B cell (primary cell): Measurements from ENCODE around the gene KIAA0319L. TPM values are rescaled to one million over a fixed set of nuclear protein-coding genes. Genes with fewer than 3 reads are reported as not detected.
A peak's percentile ranks its signal among the peaks of the same experiment; 100 is the strongest.

Experiments used
- ATAC-seq: fragments of 200-7000 bp; cut with Tn5 transposase; one replicate; pipeline ENCODE4 v1.10.0; 2021; ENCODE audit warnings: low read depth, mild to moderate bottlenecking, moderate number of reproducible peaks, moderate library complexity
- CTCF ChIA-PET: fragments of 350-600 bp; sonication (Branson Sonifier 250); formaldehyde crosslinking; loops from one replicate; lab custom pipeline; 2021; ENCODE audit warnings: antibody characterized with exemption, inconsistent platforms; lab: Charles Lee
- POLR2A ChIA-PET: fragments of 350-600 bp; sonication (Branson Sonifier 250); formaldehyde crosslinking; loops from one replicate; lab custom pipeline; 2021; ENCODE audit warnings: antibody characterized with exemption; lab: Charles Lee
- DNase-seq: peaks from one replicate; pipeline ENCODE4 v3.0.0; 2013
- H2AFZ ChIP-seq: 2 replicates; pipeline ENCODE4 v1.6.1; 2012; ENCODE audit warnings: mild to moderate bottlenecking, low read depth, low read length; ENCODE audit not compliant: insufficient read depth, poor library complexity, severe bottlenecking
- H3K27ac ChIP-seq, 2 donors: 1 replicate in 1 of 2; 2 replicates in 1 of 2; pipeline ENCODE4 v1.5.1; 2012 to 2013; ENCODE audit warnings: low read length in 2 of 2, mild to moderate bottlenecking in 2 of 2, moderate library complexity in 1 of 2
- H3K27me3 ChIP-seq, 4 experiments: fragments of 200-600 bp in 1 of 4; sonication (generic) in 1 of 4; replicated peaks in 1 of 4; 1 replicate in 2 of 4; 2 replicates in 2 of 4; pipeline versions ENCODE4 v1.6.1 to v1.7.0; 2013 to 2016; ENCODE audit warnings: low read length in 3 of 4, mild to moderate bottlenecking in 2 of 4, mixed read lengths in 1 of 4, moderate library complexity in 1 of 4; ENCODE audit not compliant: insufficient read depth in 4 of 4, control insufficient read depth in 3 of 4; ENCODE audit errors: control extremely low read depth in 1 of 4
- H3K36me3 ChIP-seq, 2 experiments: replicated peaks in 1 of 2; 1 replicate in 1 of 2; 2 replicates in 1 of 2; pipeline versions ENCODE4 v1.6.1 to v1.7.1; 2013; ENCODE audit warnings: low read length in 1 of 2; ENCODE audit not compliant: insufficient read depth in 2 of 2, control insufficient read depth in 1 of 2; ENCODE audit errors: control extremely low read depth in 1 of 2, extremely low read depth in 1 of 2
- H3K4me1 ChIP-seq, 2 donors: fragments of 200-600 bp in 1 of 2; sonication (generic) in 1 of 2; 1 replicate in 1 of 2; 2 replicates in 1 of 2; pipeline versions ENCODE4 v1.5.1 to v1.6.1; 2013 to 2017; ENCODE audit warnings: low read length in 2 of 2; ENCODE audit not compliant: control insufficient read depth in 2 of 2, insufficient read depth in 2 of 2
- H3K4me2 ChIP-seq: replicated peaks from 2 replicates; pipeline ENCODE3; 2012; ENCODE audit warnings: mild to moderate bottlenecking, low read depth, low read length; ENCODE audit not compliant: poor library complexity, severe bottlenecking
- H3K4me3 ChIP-seq, 5 experiments: fragments of 200-600 bp in 1 of 5; sonication (generic) in 1 of 5; 1 replicate in 3 of 5; 2 replicates in 2 of 5; pipeline versions ENCODE4 v1.5.1 to v1.7.0; 2011 to 2016; ENCODE audit warnings: low read length in 4 of 5, mild to moderate bottlenecking in 4 of 5, low read depth in 2 of 5, control low read depth in 1 of 5, moderate library complexity in 1 of 5; ENCODE audit not compliant: insufficient read depth in 1 of 5; ENCODE audit errors: control extremely low read depth in 1 of 5, extremely low read depth in 1 of 5
- H3K79me2 ChIP-seq: fragments of 200-600 bp; sonication (generic); one replicate; pipeline ENCODE4 v1.6.0; 2016; ENCODE audit warnings: low read length; ENCODE audit not compliant: control insufficient read depth, insufficient read depth
- H3K9ac ChIP-seq: fragments of 200-600 bp; sonication (generic); 2 replicates; pipeline ENCODE4 v1.6.1; 2017; ENCODE audit warnings: mild to moderate bottlenecking, low read length, moderate library complexity
- H3K9me3 ChIP-seq, 3 donors: one replicate each; pipeline versions ENCODE4 v1.6.1 to v1.7.1; 2013; ENCODE audit warnings: low read length in 2 of 3; ENCODE audit not compliant: control insufficient read depth in 2 of 3, insufficient read depth in 1 of 3; ENCODE audit errors: control extremely low read depth in 1 of 3
- H4K20me1 ChIP-seq: 2 replicates; pipeline ENCODE4 v1.6.0; 2012; ENCODE audit warnings: mild to moderate bottlenecking, low read length; ENCODE audit not compliant: insufficient read depth, control insufficient read depth, poor library complexity, severe bottlenecking
- H3K27ac Mint-ChIP-seq: one replicate; pipeline ENCODE4 v1.8.0; 2021; ENCODE audit warnings: mixed read lengths
- H3K27me3 Mint-ChIP-seq: one replicate; pipeline ENCODE4 v1.8.0; 2021; ENCODE audit warnings: mixed read lengths
- H3K4me1 Mint-ChIP-seq: one replicate; pipeline ENCODE4 v1.8.0; 2021; ENCODE audit warnings: mixed read lengths
- H3K4me3 Mint-ChIP-seq: one replicate; pipeline ENCODE4 v1.8.0; 2021; ENCODE audit warnings: mixed read lengths
- H3K9me3 Mint-ChIP-seq: one replicate; pipeline ENCODE4 v1.8.0; 2022; ENCODE audit warnings: mixed read lengths; ENCODE audit not compliant: insufficient read depth
- EZH2 ChIP-seq: IDR thresholded peaks from 2 replicates; pipeline ENCODE4 v1.6.1; 2012; ENCODE audit warnings: borderline replicate concordance, low read depth, mild to moderate bottlenecking, moderate library complexity, low read length; ENCODE audit not compliant: insufficient read depth, poor library complexity, severe bottlenecking
- WGBS: methylation state at CpG from one replicate; pipeline ENCODE4 v1.1.5; 2013; ENCODE audit warnings: missing lambda C conversion rate; ENCODE audit not compliant: insufficient coverage; 5-methylcytosine and 5-hydroxymethylcytosine counted together
- intact Hi-C: fragments of 100-400 bp; cut with micrococcal nuclease; formaldehyde crosslinking; loops from one replicate; pipeline ENCODE4 v1.10.0; 2022
- polyA plus RNA-seq: library from polyadenylated mRNA; depleted of rRNA; stranded (reverse); fragments of >200 nt; gene quantifications from 2 replicates; pipeline ENCODE4 v1.2.3, GENCODE V29; 2012
- total RNA-seq, 2 donors: library from RNA; stranded (reverse); fragments of 120-200 nt in 1 of 2; gene quantifications; 1 replicate in 1 of 2; 2 replicates in 1 of 2; pipeline versions ENCODE4 v1.2.3 to v1.2.4, GENCODE V29; 2013 to 2022
- TF ChIP-seq, protein P1 (sequence below): fragments of 200-600 bp; IDR thresholded peaks from one replicate; pipeline ENCODE4 v1.8.0; 2022; ENCODE audit warnings: antibody characterized with exemption, mild to moderate bottlenecking

The KIAA0319L gene
- total and polyA plus RNA-seq, 2 donors (not counting 1 experiment from before 2014, with no cell fraction given), result 35.9 to 78.1 TPM

DNA sequence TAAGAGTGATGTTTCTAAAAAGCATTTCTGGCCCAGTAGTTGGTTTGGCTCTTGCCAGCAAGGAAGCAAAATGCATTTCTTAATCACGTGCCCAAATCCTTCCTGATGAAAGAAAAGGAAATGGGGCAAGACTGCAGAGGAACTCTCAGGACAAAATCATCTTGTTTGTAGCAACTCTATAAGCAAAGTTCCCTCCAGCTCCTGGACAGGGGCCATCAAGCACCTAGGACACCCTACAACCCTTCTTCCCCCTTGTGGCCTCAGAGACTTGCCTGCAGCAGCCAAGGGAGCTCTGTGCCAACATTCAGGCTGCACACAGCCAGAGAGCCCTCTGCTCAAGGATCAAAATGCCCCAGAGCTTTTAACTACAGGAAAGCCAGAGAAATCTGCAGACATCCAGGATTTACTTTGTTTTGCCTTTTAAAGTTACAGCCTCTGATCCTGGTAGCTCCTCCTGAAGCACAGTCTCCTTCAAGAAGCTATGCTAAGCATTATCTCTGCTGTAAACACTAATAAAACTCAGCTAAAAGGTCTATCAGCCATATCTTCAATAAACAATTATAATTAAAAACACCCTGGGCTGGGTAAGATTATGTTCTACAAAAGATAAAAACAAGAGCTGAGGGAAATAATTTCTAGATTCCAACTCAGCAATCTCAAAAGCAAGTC is 105.0 kb downstream of the KIAA0319L start:
- Histone ChIP-seq H3K4me3 (no peak overlapping the region), H4K20me1 (no peaks in the 10 kb centered on the region), H3K4me1 (no peaks in the 10 kb centered on the region), H3K36me3 (peaks cover 7 to 49% of the 10 kb centered on the region in 2 experiments), H3K9me3 (no peaks in the 10 kb centered on the region), H3K79me2 (no peaks in the 10 kb centered on the region), H3K27ac (no peak overlapping the region), H3K9ac (no peak overlapping the region), H2AFZ (no peak overlapping the region), H3K27me3 (no peaks in the 10 kb centered on the region), H3K4me2 (no peak overlapping the region)
- DNase-seq (no peak), ATAC-seq (no peak)
- TF ChIP-seq, protein P1, sequence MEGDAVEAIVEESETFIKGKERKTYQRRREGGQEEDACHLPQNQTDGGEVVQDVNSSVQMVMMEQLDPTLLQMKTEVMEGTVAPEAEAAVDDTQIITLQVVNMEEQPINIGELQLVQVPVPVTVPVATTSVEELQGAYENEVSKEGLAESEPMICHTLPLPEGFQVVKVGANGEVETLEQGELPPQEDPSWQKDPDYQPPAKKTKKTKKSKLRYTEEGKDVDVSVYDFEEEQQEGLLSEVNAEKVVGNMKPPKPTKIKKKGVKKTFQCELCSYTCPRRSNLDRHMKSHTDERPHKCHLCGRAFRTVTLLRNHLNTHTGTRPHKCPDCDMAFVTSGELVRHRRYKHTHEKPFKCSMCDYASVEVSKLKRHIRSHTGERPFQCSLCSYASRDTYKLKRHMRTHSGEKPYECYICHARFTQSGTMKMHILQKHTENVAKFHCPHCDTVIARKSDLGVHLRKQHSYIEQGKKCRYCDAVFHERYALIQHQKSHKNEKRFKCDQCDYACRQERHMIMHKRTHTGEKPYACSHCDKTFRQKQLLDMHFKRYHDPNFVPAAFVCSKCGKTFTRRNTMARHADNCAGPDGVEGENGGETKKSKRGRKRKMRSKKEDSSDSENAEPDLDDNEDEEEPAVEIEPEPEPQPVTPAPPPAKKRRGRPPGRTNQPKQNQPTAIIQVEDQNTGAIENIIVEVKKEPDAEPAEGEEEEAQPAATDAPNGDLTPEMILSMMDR, result no peak
- no peak for TF ChIP-seq EZH2
- Mint-ChIP-seq H3K9me3 (no peaks in the 10 kb centered on the region), H3K27me3 (no peaks in the 10 kb centered on the region), H3K4me1 (no peaks in the 10 kb centered on the region), H3K4me3 (no peak overlapping the region), H3K27ac (no peak overlapping the region)
- intact Hi-C loops, result no loop called here
- WGBS, result 25% methylated on average over 1 of the region's 1 CpG
- POLR2A ChIA-PET, result no interaction called here
- CTCF ChIA-PET, result interaction anchor here (0.7 to 8.5 kb wide), 17 partner anchors 7 to 325 kb away, joined by 3 to 102 read pairs (median 12); partner anchors contain the start of genes CLSPN and KIAA0319L

DNA sequence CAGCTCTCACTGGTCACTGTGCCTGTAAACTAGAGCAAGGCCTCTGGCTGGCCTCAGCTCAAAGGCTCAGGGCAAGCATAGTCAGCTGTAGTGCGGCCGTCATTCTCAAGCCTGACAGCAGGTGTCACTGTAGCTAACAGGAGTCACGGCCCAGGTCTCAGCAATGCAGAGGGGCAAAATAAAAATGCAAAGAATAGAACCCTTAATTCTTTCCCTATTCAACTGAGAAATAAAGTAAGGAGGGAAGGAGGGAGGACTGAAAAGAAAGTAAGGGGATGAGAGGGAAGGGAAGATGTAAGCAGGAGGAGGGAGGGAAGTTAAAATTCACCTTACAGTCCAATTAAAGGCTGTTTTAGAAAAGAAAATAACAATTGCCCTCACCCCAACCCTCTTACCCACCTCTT is 106.1 kb downstream of the KIAA0319L start:
- ATAC-seq (peak; percentile 84), DNase-seq (peak; percentile 70)
- intact Hi-C loops, result loop anchor here (1.0 kb wide), 3 partner anchors 113 to 323 kb away; no protein-coding TSS in a partner anchor
- no peaks in the 10 kb centered on the region for H3K4me1 Mint-ChIP-seq
- ChIA-PET POLR2A (interaction anchor here (0.6 kb wide), 2 partner anchors 260 to 275 kb away, joined by 4 read pairs; no protein-coding TSS in a partner anchor), CTCF (interaction anchor here (0.5 to 8.5 kb wide), 39 partner anchors 9 to 439 kb away, joined by 3 to 102 read pairs (median 5); partner anchors contain the start of genes CLSPN and KIAA0319L)
- Histone ChIP-seq H3K4me3 (no peak overlapping the region), H3K27me3 (no peaks in the 10 kb centered on the region), H3K36me3 (peaks cover under 1 to 59% of the 10 kb centered on the region in 2 experiments), H3K9me3 (no peaks in the 10 kb centered on the region), H3K9ac (no peak overlapping the region), H3K79me2 (no peaks in the 10 kb centered on the region), H3K4me1 (no peaks in the 10 kb centered on the region), H4K20me1 (no peaks in the 10 kb centered on the region), H3K4me2 (no peak overlapping the region), H3K27ac (no peak overlapping the region), H2AFZ (no peak overlapping the region)
- WGBS, result 6% methylated on average over 2 of the region's 3 CpGs
- H3K4me3 Mint-ChIP-seq, result no peak overlapping the region
- H3K27ac Mint-ChIP-seq, result peak overlapping the region; percentile 23
- no peak for TF ChIP-seq EZH2
- TF ChIP-seq, protein P1, result peak; percentile 82
- no peaks in the 10 kb centered on the region for H3K9me3 Mint-ChIP-seq
- no peaks in the 10 kb centered on the region for H3K27me3 Mint-ChIP-seq
